Astrocyte of the spinal cord (primary cell): Measurements from ENCODE around the gene IFRD1.

Experiments used
- DNase-seq: peaks from one replicate; pipeline ENCODE4 v3.0.0; 2011; ENCODE audit warnings: low read depth, low spot score
- H3K4me3 ChIP-seq: 2 replicates; pipeline ENCODE4 v1.5.1; 2011; ENCODE audit warnings: low read depth, mild to moderate bottlenecking, low read length, moderate library complexity
- CTCF ChIP-seq: IDR thresholded peaks from 2 replicates; pipeline ENCODE4 v1.5.1; 2012; ENCODE audit warnings: low read depth, mild to moderate bottlenecking, low read length, inconsistent platforms
- in situ Hi-C: cut with HindIII; loops from 2 replicates; pipeline ENCODE4 v1.10.0; 2017; ENCODE audit warnings: low sequenced_read_pairs

Gene IFRD1

GRCh38 chr7:112422842-112423496 lies 27.3 kb upstream of the IFRD1 start:
- H3K4me3 ChIP-seq: no peak overlapping the region
- TF ChIP-seq CTCF: no peak
- in situ Hi-C loops: loop anchor here (25.0 kb wide), 1 partner anchor 661 kb away; no protein-coding TSS in a partner anchor
- peak; percentile 93 for DNase-seq

DNA sequence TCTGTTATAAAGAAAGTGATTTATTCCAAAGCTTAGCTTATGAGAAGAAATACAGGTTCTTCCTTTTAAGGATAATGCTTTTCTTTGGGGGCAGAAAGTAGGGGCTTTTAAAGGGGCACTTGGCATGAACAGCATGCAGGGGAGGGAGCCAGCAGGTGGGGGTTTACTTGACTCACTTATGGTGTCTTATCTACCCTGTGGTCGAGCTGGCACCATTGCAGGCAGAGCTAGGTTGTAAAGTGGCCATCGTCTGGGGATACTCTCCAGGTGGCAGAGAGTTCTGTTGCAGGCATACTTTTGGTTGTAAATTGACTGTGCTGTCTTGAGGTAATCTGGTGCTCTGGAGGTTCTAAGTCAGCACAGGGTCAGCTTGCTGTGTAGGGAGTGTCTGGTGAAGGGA lies 26.3 kb upstream of the IFRD1 start:
- in situ Hi-C loops: loop anchor here (25.0 kb wide), 1 partner anchor 662 kb away; no protein-coding TSS in a partner anchor
- TF ChIP-seq CTCF: no peak
- no peak overlapping the region for H3K4me3 ChIP-seq
- no peak for DNase-seq

DNA sequence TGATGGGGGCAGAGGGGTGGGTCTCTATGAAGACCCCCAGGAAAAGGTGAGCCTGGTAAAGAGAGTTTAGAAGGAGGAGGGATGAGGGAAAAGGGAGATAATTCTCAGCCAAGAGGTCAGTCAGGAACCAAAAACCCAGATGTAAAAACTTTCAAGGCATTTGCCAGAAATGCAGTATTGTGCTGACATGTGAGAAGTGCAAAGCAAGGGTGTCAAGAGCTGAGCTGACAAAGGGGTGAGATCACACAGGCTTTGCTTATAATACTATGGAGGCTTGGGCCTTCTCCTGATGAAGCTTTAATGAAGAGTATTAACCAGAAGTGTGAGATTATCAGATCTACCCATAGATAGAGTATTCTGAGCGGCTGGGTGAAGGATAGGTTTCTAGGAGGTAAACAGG lies 22.3 kb upstream of the IFRD1 start:
- in situ Hi-C loops: no loop called here
- TF ChIP-seq CTCF: no peak
- no peak for DNase-seq
- H3K4me3 ChIP-seq: no peak overlapping the region

DNA sequence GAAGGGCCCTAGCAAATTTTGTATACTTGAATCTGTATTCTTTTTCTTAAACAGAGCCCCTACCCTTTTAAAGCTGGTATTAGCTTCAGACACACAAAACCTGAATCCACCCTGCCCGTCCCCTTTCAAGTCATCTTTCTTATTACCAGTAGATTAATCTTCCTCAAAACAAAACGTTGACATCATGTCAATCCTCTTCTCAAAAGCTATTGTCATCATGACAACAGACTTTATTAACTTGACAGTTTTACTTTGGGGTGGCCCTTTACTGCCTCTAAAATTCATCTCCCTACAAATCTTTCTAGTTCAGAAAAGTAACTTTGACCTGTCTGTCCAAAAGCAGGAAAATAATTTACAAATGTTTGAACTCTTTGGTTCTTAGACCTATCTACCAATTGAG lies 21.5 kb upstream of the IFRD1 start:
- in situ Hi-C loops: no loop called here
- H3K4me3 ChIP-seq: no peak overlapping the region
- TF ChIP-seq CTCF: no peak
- no peak for DNase-seq

- in situ Hi-C loops: no loop called here
- TF ChIP-seq CTCF: no peak
- no peak for DNase-seq
- no peak overlapping the region for H3K4me3 ChIP-seq
These were observed 19.6 kb upstream of the IFRD1 start for GRCh38 chr7:112430649-112431048.

DNA sequence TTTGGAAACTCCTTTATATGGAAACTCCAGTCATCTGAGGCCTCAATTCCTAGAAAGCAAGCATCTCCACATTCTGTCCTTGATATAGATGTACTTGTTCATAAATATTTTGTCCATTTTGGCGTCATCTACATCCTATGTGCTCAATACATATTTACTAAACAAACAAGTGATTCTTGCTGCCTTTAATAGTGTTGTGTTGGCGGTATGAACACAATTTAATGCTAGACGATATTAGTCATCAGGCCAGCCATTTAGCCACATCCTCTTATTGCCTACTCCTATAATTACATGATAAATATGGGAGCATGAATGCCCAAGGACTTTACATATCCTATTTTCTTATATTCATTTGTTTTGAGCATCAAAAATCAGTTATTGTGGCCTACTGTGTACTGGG lies 18.5 kb upstream of the IFRD1 start:
- no peak for DNase-seq
- in situ Hi-C loops: no loop called here
- H3K4me3 ChIP-seq: no peak overlapping the region
- no peak for TF ChIP-seq CTCF
